Astrocyte (in vitro differentiated cells and primary cell): ENCODE measurements around the gene CKS1B. TPM values are rescaled to one million over a fixed set of nuclear protein-coding genes. Genes with fewer than 3 reads are reported as not detected.
"Not testable (repeated sequence)": the region's sequence is repeated elsewhere in the genome, so short reads cannot be mapped to it uniquely, and the experiment has no call there.

ENCODE experiments used
- DNase-seq: peaks from one replicate; pipeline ENCODE4 v3.0.0-alpha.2; 2010; ENCODE audit warnings: low read depth
- FAIRE-seq: peaks from 2 replicates; lab custom pipeline; 2011; peaks lifted over from hg19 to GRCh38; lab: Jason Lieb, UNC
- H2AFZ ChIP-seq: 2 replicates; pipeline ENCODE4 v1.6.0; 2012; ENCODE audit warnings: low read depth, low read length, inconsistent platforms
- H3K27ac ChIP-seq: 2 replicates; pipeline ENCODE4 v1.5.1; 2011; ENCODE audit warnings: low read depth, low read length, inconsistent platforms
- H3K27me3 ChIP-seq: 2 replicates; pipeline ENCODE4 v1.6.0; 2011; ENCODE audit warnings: low read length, inconsistent platforms; ENCODE audit not compliant: insufficient read depth
- H3K36me3 ChIP-seq: 2 replicates; pipeline ENCODE4 v1.5.1; 2011; ENCODE audit warnings: low read length, inconsistent platforms; ENCODE audit not compliant: insufficient read depth
- H3K4me1 ChIP-seq: 2 replicates; pipeline ENCODE4 v1.5.1; 2011; ENCODE audit warnings: low read length, inconsistent platforms; ENCODE audit not compliant: insufficient read depth
- H3K4me2 ChIP-seq: 2 replicates; pipeline ENCODE4 v1.6.0; 2012; ENCODE audit warnings: low read length, inconsistent platforms
- H3K4me3 ChIP-seq: 2 replicates; pipeline ENCODE4 v1.5.1; 2011; ENCODE audit warnings: low read depth, mild to moderate bottlenecking, low read length, inconsistent platforms; ENCODE audit not compliant: insufficient read depth
- H3K79me2 ChIP-seq: 2 replicates; pipeline ENCODE4 v1.6.0; 2012; ENCODE audit warnings: mild to moderate bottlenecking, low read length, inconsistent platforms; ENCODE audit not compliant: insufficient read depth
- H3K9ac ChIP-seq: 2 replicates; pipeline ENCODE4 v1.6.0; 2012; ENCODE audit warnings: mild to moderate bottlenecking, low read length, inconsistent platforms
- H3K9me3 ChIP-seq: 2 replicates; pipeline ENCODE4 v1.5.1; 2012; ENCODE audit warnings: low read depth, mild to moderate bottlenecking, low read length, inconsistent platforms; ENCODE audit not compliant: insufficient read depth
- H4K20me1 ChIP-seq: 2 replicates; pipeline ENCODE4 v1.6.0; 2012; ENCODE audit warnings: low read length, inconsistent platforms; ENCODE audit not compliant: insufficient read depth
- H3K27ac Mint-ChIP-seq: one replicate; pipeline ENCODE4 v1.8.0; 2021; ENCODE audit warnings: mild to moderate bottlenecking, mixed read lengths; ENCODE audit not compliant: unreplicated experiment
- H3K27me3 Mint-ChIP-seq: one replicate; pipeline ENCODE4 v1.8.0; 2021; ENCODE audit warnings: low read depth, mixed read lengths; ENCODE audit not compliant: unreplicated experiment
- H3K36me3 Mint-ChIP-seq: one replicate; pipeline ENCODE4 v1.8.0; 2021; ENCODE audit warnings: low read depth, mixed read lengths; ENCODE audit not compliant: unreplicated experiment
- H3K4me1 Mint-ChIP-seq: one replicate; pipeline ENCODE4 v1.8.0; 2021; ENCODE audit warnings: low read depth, mixed read lengths; ENCODE audit not compliant: unreplicated experiment
- H3K4me3 Mint-ChIP-seq: one replicate; pipeline ENCODE4 v1.8.0; 2021; ENCODE audit warnings: mild to moderate bottlenecking, moderate library complexity, mixed read lengths; ENCODE audit not compliant: unreplicated experiment
- H3K9me3 Mint-ChIP-seq: one replicate; pipeline ENCODE4 v1.8.0; 2021; ENCODE audit warnings: mild to moderate bottlenecking, mixed read lengths; ENCODE audit not compliant: unreplicated experiment
- EZH2 ChIP-seq: IDR thresholded peaks from 2 replicates; pipeline ENCODE4 v1.6.1; 2012; ENCODE audit warnings: mild to moderate bottlenecking, low read length, inconsistent platforms; ENCODE audit not compliant: insufficient read depth
- total RNA-seq: library from RNA; stranded (reverse); gene quantifications from 2 replicates; pipeline ENCODE4 v1.2.1, GENCODE V29; 2021
- TF ChIP-seq, protein P1 (sequence below): IDR thresholded peaks from 2 replicates; pipeline ENCODE4 v1.5.1; 2011; ENCODE audit warnings: low read depth, mild to moderate bottlenecking, inconsistent platforms, low read length, moderate library complexity; ENCODE audit not compliant: insufficient read depth

Gene CKS1B
- total RNA-seq, 1 donor from 2014 or later, result 37.9 TPM

DNA sequence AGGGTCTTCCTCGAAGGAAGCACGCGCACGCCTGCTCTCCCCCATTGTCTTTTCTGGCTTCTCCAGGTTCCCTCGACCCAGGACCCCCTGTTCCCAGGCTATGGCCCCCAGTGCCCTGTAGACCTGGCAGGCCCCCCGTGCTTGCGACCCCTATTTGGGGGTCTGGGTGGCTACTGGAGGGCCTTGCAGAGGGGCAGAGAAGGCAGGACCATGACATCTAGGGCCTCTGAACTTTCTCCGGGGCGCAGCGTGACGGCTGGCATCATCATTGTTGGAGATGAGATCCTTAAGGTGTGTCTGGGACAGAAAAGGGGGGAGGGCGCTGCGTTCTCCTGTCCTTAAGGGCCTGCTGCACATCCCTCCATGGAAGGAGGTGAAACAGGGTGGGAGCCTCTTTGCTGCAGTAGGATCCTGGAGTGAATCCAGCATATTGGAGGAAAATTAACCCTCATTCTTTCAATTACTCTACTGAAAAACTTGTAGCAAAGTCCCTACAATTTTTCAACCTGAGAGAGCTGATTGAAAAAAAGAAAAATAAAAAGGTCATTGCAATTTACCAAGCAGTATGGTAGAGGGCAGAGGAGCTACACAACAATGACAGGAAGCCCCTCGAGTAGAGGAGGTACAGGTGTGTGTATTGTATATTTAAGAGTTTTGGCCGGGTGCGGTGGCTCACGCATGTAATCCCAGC, 9.4 kb downstream of the CKS1B start:
- H3K4me3 Mint-ChIP-seq, result no peak overlapping the region
- FAIRE-seq (no peak), DNase-seq (no peak)
- Histone ChIP-seq H3K9me3 (no peaks in the 10 kb centered on the region), H3K4me2 (peak overlapping the region; percentile 97), H3K4me1 (peaks cover 14% of the 10 kb centered on the region), H3K9ac (peak overlapping the region; percentile 94), H3K27me3 (no peaks in the 10 kb centered on the region), H3K79me2 (peaks cover 52% of the 10 kb centered on the region), H3K4me3 (peak overlapping the region; percentile 99), H3K36me3 (peaks cover 22% of the 10 kb centered on the region), H3K27ac (peak overlapping the region; percentile 58), H2AFZ (peak overlapping the region; percentile 69), H4K20me1 (peaks cover 14% of the 10 kb centered on the region)
- peaks cover 4% of the 10 kb centered on the region for H3K36me3 Mint-ChIP-seq
- H3K27me3 Mint-ChIP-seq, result no peaks in the 10 kb centered on the region
- no peaks in the 10 kb centered on the region for H3K9me3 Mint-ChIP-seq
- peak overlapping the region; percentile 80 for H3K27ac Mint-ChIP-seq
- H3K4me1 Mint-ChIP-seq, result peaks cover 5% of the 10 kb centered on the region
- no peak for TF ChIP-seq EZH2
- TF ChIP-seq, protein P1, sequence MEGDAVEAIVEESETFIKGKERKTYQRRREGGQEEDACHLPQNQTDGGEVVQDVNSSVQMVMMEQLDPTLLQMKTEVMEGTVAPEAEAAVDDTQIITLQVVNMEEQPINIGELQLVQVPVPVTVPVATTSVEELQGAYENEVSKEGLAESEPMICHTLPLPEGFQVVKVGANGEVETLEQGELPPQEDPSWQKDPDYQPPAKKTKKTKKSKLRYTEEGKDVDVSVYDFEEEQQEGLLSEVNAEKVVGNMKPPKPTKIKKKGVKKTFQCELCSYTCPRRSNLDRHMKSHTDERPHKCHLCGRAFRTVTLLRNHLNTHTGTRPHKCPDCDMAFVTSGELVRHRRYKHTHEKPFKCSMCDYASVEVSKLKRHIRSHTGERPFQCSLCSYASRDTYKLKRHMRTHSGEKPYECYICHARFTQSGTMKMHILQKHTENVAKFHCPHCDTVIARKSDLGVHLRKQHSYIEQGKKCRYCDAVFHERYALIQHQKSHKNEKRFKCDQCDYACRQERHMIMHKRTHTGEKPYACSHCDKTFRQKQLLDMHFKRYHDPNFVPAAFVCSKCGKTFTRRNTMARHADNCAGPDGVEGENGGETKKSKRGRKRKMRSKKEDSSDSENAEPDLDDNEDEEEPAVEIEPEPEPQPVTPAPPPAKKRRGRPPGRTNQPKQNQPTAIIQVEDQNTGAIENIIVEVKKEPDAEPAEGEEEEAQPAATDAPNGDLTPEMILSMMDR, result no peak

DNA sequence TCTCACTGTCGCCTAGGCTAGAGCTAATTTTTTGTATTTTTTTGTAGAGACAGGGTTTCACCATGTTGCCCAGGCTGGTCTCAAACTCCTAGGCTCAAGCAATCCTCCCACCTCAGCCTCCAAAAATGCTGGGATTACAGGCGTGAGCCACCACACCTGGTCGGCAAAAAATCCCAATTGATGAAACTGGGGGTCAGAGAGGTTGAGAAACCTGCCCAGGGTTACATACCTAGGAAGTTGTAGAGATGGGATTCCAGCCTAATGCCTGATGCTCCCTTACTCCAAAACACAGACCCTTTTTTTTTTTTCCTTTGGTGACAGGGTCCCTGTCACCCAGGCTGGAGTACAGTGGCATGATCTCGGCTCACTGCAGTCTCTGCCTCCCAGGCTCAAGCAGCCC, 12.3 kb downstream of the CKS1B start:
- Histone ChIP-seq H4K20me1 (peaks cover 29% of the 10 kb centered on the region), H3K4me1 (peaks cover 14% of the 10 kb centered on the region), H3K36me3 (peaks cover 24% of the 10 kb centered on the region), H3K79me2 (peaks cover 59% of the 10 kb centered on the region)
- not testable (repeated sequence) for H3K9ac ChIP-seq, H3K4me1 Mint-ChIP-seq, H3K4me3 ChIP-seq, H3K27me3 ChIP-seq, H3K9me3 ChIP-seq, H3K36me3 Mint-ChIP-seq, FAIRE-seq, H3K27ac Mint-ChIP-seq, H3K27ac ChIP-seq, DNase-seq, H3K4me3 Mint-ChIP-seq, H3K27me3 Mint-ChIP-seq, H2AFZ ChIP-seq, H3K4me2 ChIP-seq, H3K9me3 Mint-ChIP-seq

DNA sequence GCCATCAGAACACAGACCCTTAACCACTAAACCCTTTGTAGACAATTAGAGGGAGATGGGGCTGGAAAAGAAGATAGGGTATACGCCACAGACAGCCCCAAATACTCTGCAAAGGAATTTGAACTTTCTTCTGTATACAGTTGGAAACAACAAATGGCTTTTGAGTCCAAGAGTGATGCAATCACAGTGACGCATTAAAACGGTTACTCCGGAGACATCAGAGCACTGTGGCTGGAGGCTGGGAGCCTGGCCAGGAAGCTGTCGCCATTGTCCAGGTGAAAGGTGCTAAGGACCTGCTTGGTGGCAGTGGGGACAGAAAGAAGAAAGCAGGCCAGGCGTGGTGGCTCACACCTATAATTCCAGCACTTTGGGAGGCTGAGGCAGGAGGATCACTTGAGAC, 12.8 kb downstream of the CKS1B start:
- Histone ChIP-seq H3K4me2 (no peak overlapping the region), H3K4me1 (peaks cover 13% of the 10 kb centered on the region), H3K27ac (no peak overlapping the region), H3K79me2 (peaks cover 59% of the 10 kb centered on the region), H3K9me3 (no peaks in the 10 kb centered on the region), H3K36me3 (peaks cover 24% of the 10 kb centered on the region), H3K27me3 (no peaks in the 10 kb centered on the region), H3K4me3 (no peak overlapping the region), H3K9ac (no peak overlapping the region), H4K20me1 (peaks cover 29% of the 10 kb centered on the region), H2AFZ (no peak overlapping the region)
- TF ChIP-seq, protein P1, result no peak
- TF ChIP-seq EZH2, result no peak
- no peak for FAIRE-seq
- Mint-ChIP-seq H3K36me3 (peaks cover 7% of the 10 kb centered on the region), H3K4me1 (peaks cover 5% of the 10 kb centered on the region), H3K27ac (no peak overlapping the region), H3K4me3 (no peak overlapping the region), H3K27me3 (no peaks in the 10 kb centered on the region), H3K9me3 (no peaks in the 10 kb centered on the region)
- no peak for DNase-seq
